VCaP (cell line): ENCODE data around the gene WNT3A.

Experiments
- H3K27ac ChIP-seq: fragments of 450-650 bp; 2 replicates; pipeline ENCODE4 v1.5.1; 2017
- CTCF ChIP-seq: fragments of 450-650 bp; conservative IDR thresholded peaks from 2 replicates; pipeline ENCODE4 v1.5.1; 2017; ENCODE audit warnings: mild to moderate bottlenecking, moderate library complexity

WNT3A gene

GRCh38 chr1:228105996-228106799, 99.4 kb downstream of the WNT3A start:
- H3K27ac ChIP-seq = no peak overlapping the region
- no peak for TF ChIP-seq CTCF

- TF ChIP-seq CTCF = no peak
- no peak overlapping the region for H3K27ac ChIP-seq
Observed at GRCh38 chr1:228106800-228107054, 99.9 kb downstream of the WNT3A start.

GRCh38 chr1:228107636-228108035, 100.8 kb downstream of the WNT3A start:
- no peak for TF ChIP-seq CTCF
- no peak overlapping the region for H3K27ac ChIP-seq

- no peak for TF ChIP-seq CTCF
Observed at GRCh38 chr1:228108055-228108690, 101.4 kb downstream of the WNT3A start.

GRCh38 chr1:228108742-228109072, 101.9 kb downstream of the WNT3A start:
- TF ChIP-seq CTCF = no peak
- peak overlapping the region; percentile 54; the same call in 1 of the 2 replicates for H3K27ac ChIP-seq

More at GRCh38 chr1:228108055-228108690, 101.4 kb downstream of the WNT3A start:
- peak overlapping the region; percentile 54; the same call in 1 of the 2 replicates for H3K27ac ChIP-seq

GRCh38 chr1:228109073-228109961, 102.5 kb downstream of the WNT3A start, which contains the start of gene MRPL55:
Gene MRPL55 (minus strand): TSS chr1:228109299. CDS start chr1:228108260, 1,039 bp downstream.
- no peak for TF ChIP-seq CTCF
- H3K27ac ChIP-seq = peak within 1 kb of the TSS; percentile 54; the same call in 1 of the 2 replicates

GRCh38 chr1:228109962-228110488, 103.2 kb downstream of the WNT3A start:
- TF ChIP-seq CTCF = no peak
- no peak overlapping the region; the same call in 1 of the 2 replicates for H3K27ac ChIP-seq
